Mesodermal cell (in vitro differentiated cells): Measurements from ENCODE around the gene ANO8.
"Not testable (repeated sequence)": the region's sequence is repeated elsewhere in the genome, so short reads cannot be mapped to it uniquely, and the experiment has no call there.

Experiments used
- H3K27ac ChIP-seq: 2 replicates; pipeline ENCODE4 v1.7.0; 2013; ENCODE audit warnings: mild to moderate bottlenecking, low read depth, low read length, moderate library complexity; ENCODE audit not compliant: severe bottlenecking
- H3K36me3 ChIP-seq: 2 replicates; pipeline ENCODE4 v1.7.1; 2013; ENCODE audit warnings: mild to moderate bottlenecking, low read length, moderate library complexity; ENCODE audit not compliant: control insufficient read depth, insufficient read depth
- H3K4me1 ChIP-seq: one replicate; pipeline ENCODE4 v1.7.1; 2013; ENCODE audit warnings: mild to moderate bottlenecking, low read length; ENCODE audit not compliant: insufficient read depth, control insufficient read depth, poor library complexity, severe bottlenecking
- H3K4me3 ChIP-seq: 2 replicates; pipeline ENCODE4 v1.7.0; 2013; ENCODE audit warnings: low read length, control low read depth, mild to moderate bottlenecking; ENCODE audit not compliant: insufficient read depth, poor library complexity, severe bottlenecking; ENCODE audit errors: extremely low read depth
- H3K9me3 ChIP-seq: 2 replicates; pipeline ENCODE4 v1.7.1; 2013; ENCODE audit warnings: mild to moderate bottlenecking, low read length, moderate library complexity; ENCODE audit not compliant: control insufficient read depth
- WGBS, 2 experiments: methylation state at CpG; one replicate each; pipeline ENCODE4 v1.1.5; 2013; ENCODE audit warnings: missing lambda C conversion rate in 2 of 2; ENCODE audit not compliant: insufficient coverage in 2 of 2; 5-methylcytosine and 5-hydroxymethylcytosine counted together

Gene ANO8

DNA sequence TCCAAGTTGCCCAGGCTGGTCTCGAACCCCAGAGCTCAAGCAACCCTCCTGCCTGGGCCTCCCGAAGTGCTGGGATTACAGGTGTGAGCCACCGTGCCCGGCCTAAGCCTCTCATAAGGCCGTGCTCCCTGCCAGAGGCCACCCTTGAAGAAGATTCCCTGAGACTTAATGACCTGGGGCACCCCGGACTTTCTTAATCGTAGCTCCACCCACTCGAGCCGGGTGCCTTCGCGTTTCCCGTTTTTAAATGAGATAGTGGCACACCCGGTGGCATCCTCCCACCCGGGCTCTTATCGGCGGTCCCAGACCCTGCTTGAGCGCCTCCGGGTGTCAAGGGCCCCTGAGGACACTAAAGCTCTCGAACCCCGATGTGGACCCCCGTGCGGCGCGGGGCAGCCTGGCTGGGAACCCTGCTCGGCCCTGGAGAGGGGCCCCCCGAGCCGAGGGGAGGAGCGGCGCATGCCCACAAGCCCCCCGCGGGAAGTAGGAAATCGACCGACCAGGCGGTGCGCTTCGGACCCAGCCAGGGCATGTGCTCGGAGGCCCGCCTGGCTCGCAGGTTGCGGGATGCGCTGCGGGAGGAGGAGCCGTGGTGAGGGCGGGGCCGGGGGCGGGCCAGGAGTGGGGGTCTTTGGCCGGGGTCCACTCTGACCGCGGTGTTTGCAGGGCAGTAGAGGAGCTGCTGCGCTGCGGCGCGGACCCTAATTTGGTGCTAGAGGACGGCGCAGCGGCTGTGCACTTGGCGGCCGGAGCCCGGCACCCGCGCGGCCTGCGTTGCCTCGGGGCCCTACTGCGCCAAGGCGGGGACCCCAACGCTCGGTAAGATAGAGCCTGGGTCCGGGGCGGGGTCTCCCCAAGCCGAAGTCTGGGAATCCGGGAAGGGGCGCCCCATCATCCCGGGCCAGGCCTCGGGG is 53.0 kb downstream of the ANO8 start, which contains the start of gene ANKLE1:
TSS of gene ANKLE1 (plus strand) at position 511 of the 914 bp plus-strand sequence. CDS start at position 531, 20 bp downstream.
- peaks cover 31% of the 10 kb centered on the region for H3K36me3 ChIP-seq
- 30 to 38% methylated on average over 53 to 75 of the region's 75 CpGs for WGBS, 2 experiments
- H3K27ac ChIP-seq: no peak within 1 kb of the TSS
- H3K9me3 ChIP-seq: peaks cover 3% of the 10 kb centered on the region
- H3K4me1 ChIP-seq: no peaks in the 10 kb centered on the region
- peak within 1 kb of the TSS; percentile 27 for H3K4me3 ChIP-seq

DNA sequence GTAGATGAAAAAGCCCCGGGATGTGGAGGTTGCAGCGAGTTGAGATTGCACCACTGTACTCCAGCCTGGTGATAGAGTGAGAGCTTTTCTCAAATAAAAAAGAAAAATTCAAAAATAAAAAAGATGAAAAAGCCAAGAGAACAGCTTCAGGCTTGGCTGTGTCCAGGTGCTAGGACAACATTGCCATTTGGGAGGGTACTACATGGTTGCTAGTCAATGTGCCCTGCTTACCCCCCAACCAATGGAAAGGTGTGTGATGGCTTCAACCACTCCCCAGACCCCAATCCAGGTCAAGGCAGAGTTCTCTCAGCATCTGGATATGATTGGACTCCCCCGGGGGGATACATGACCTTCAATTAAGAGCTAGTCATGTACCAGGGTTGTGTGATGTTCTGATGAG is 55.2 kb downstream of the ANO8 start:
- no peaks in the 10 kb centered on the region for H3K9me3 ChIP-seq
- no peak overlapping the region for H3K4me3 ChIP-seq
- peaks cover 53% of the 10 kb centered on the region for H3K36me3 ChIP-seq
- 50 to 85% methylated on average over 1 to 3 of the region's 3 CpGs for WGBS, 2 experiments
- no peaks in the 10 kb centered on the region for H3K4me1 ChIP-seq
- H3K27ac ChIP-seq: no peak overlapping the region

- Histone ChIP-seq H3K36me3 (peaks cover 79% of the 10 kb centered on the region), H3K27ac (no peak overlapping the region), H3K4me3 (no peak overlapping the region), H3K4me1 (no peaks in the 10 kb centered on the region), H3K9me3 (no peaks in the 10 kb centered on the region)
- WGBS, 2 experiments: 96 to 99% methylated on average over 11 to 14 of the region's 19 CpGs
Measured at GRCh38 chr19:17275441-17276175, 59.0 kb downstream of the ANO8 start.

GRCh38 chr19:17274892-17275291 is 59.8 kb downstream of the ANO8 start:
- not testable (repeated sequence) for H3K4me1 ChIP-seq, H3K27ac ChIP-seq, H3K9me3 ChIP-seq, H3K4me3 ChIP-seq
- WGBS, 2 experiments: 100% methylated on average over 1 of the region's 3 CpGs; no CpG with 5 or more reads in 1 of the 2 experiments
- peaks cover 84% of the 10 kb centered on the region for H3K36me3 ChIP-seq
